GM12878 (cell line): Measurements from ENCODE around the gene DBN1. TPM values are rescaled to one million over a fixed set of nuclear protein-coding genes. Genes with fewer than 3 reads are reported as not detected.

Experiments
- BRCA1 ChIP-seq: IDR thresholded peaks from 2 replicates; pipeline ENCODE4 v1.6.1; 2011; ENCODE audit warnings: low read depth, low read length, improper control_type of control experiment
- ETV6 ChIP-seq, 2 experiments: fragments of 450-650 bp in 1 of 2; IDR thresholded peaks in 1 of 2; conservative IDR thresholded peaks in 1 of 2; 2 replicates each; pipeline ENCODE4 v1.6.1; 2014; ENCODE audit warnings: antibody characterized with exemption in 1 of 2, borderline replicate concordance in 1 of 2, low read depth in 1 of 2, mild to moderate bottlenecking in 1 of 2, moderate library complexity in 1 of 2
- GATAD2B ChIP-seq: fragments of 450-650 bp; conservative IDR thresholded peaks from 2 replicates; pipeline ENCODE4 v1.6.1; 2017; ENCODE audit warnings: low read depth, mild to moderate bottlenecking, moderate library complexity
- KDM1A ChIP-seq: fragments of 200-600 bp; sonication (generic); IDR thresholded peaks from 2 replicates; pipeline ENCODE4 v1.6.1; 2016; ENCODE audit warnings: borderline replicate concordance
- MTA3 ChIP-seq: IDR thresholded peaks from 2 replicates; pipeline ENCODE4 v1.6.1; 2012; ENCODE audit warnings: low read length, inconsistent platforms, borderline replicate concordance
- NR2C2 ChIP-seq: IDR thresholded peaks from 2 replicates; pipeline ENCODE4 v1.6.1; 2011; ENCODE audit warnings: borderline replicate concordance, low read depth; ENCODE audit not compliant: control insufficient read depth, insufficient read length
- PML ChIP-seq: IDR thresholded peaks from 2 replicates; pipeline ENCODE4 v1.6.1; 2012; ENCODE audit warnings: low read length, inconsistent platforms
- RBBP5 ChIP-seq: fragments of 200-600 bp; sonication (generic); conservative IDR thresholded peaks from 2 replicates; pipeline ENCODE4 v1.6.1; 2016
- RELA ChIP-seq: fragments of 450-650 bp; IDR thresholded peaks from 2 replicates; pipeline ENCODE4 v1.8.0; 2014; ENCODE audit warnings: borderline replicate concordance; ENCODE audit not compliant: partially characterized antibody
- SPI1 ChIP-seq: IDR thresholded peaks from 2 replicates; pipeline ENCODE4 v1.6.1; 2011; ENCODE audit warnings: low read depth, mild to moderate bottlenecking, low read length, moderate library complexity, borderline replicate concordance; ENCODE audit not compliant: insufficient read depth
- TCF12 ChIP-seq: IDR thresholded peaks from 2 replicates; pipeline ENCODE4 v1.6.1; 2011; ENCODE audit warnings: low read depth, mild to moderate bottlenecking, low read length
- TCF7 ChIP-seq: IDR thresholded peaks from 2 replicates; pipeline ENCODE4 v1.6.1; 2014; ENCODE audit warnings: antibody characterized with exemption, borderline replicate concordance
- polyA plus RNA-seq, 11 experiments: library from polyadenylated mRNA; depleted of rRNA in 4 of 11; unstranded in 6 of 11; stranded (reverse) in 5 of 11; fragments of >200 nt; fragmentation: Nextera tagmentation in 4 of 11; fragmentation: Illumina TruSeq in 1 of 11; extraction: Ambion mirVana in 4 of 11; extraction: Trizol in 1 of 11; gene quantifications; 1 replicate in 1 of 11; 2 replicates in 10 of 11; pipeline versions ENCODE4 v1.2.1 to v1.2.3, GENCODE V29; 2011 to 2016; ENCODE audit warnings: inconsistent platforms in 2 of 11, missing spikeins in 2 of 11, low read depth in 1 of 11
- total RNA-seq, 4 experiments: library from RNA; depleted of rRNA in 3 of 4; stranded (reverse); fragments of >200 nt in 3 of 4; fragmentation: Illumina TruSeq in 1 of 4; extraction: Trizol in 1 of 4; gene quantifications; 2 replicates each; pipeline versions ENCODE4 v1.2.1 to v1.2.3, GENCODE V29; 2013 to 2021
- TF ChIP-seq, protein P1 (sequence below): fragments of 450-650 bp; IDR thresholded peaks from 2 replicates; pipeline ENCODE4 v1.6.1; 2017; ENCODE audit warnings: mild to moderate bottlenecking
- TF ChIP-seq, protein P2 (sequence below): fragments of 450-650 bp; IDR thresholded peaks from 2 replicates; pipeline ENCODE4 v1.6.1; 2016; ENCODE audit warnings: mild to moderate bottlenecking
- TF ChIP-seq, protein P3 (sequence below): fragments of 450-650 bp; formaldehyde crosslinking; IDR thresholded peaks from 2 replicates; pipeline ENCODE4 v1.5.0; 2022; ENCODE audit warnings: mild to moderate bottlenecking, missing genetic modification characterization

Gene DBN1
- total and polyA plus RNA-seq, 10 of the 15 experiments (the other 5 are each of a cell fraction or from before 2014, with no cell fraction given): 0.18 to 81.0 (median 27.9) TPM

DNA sequence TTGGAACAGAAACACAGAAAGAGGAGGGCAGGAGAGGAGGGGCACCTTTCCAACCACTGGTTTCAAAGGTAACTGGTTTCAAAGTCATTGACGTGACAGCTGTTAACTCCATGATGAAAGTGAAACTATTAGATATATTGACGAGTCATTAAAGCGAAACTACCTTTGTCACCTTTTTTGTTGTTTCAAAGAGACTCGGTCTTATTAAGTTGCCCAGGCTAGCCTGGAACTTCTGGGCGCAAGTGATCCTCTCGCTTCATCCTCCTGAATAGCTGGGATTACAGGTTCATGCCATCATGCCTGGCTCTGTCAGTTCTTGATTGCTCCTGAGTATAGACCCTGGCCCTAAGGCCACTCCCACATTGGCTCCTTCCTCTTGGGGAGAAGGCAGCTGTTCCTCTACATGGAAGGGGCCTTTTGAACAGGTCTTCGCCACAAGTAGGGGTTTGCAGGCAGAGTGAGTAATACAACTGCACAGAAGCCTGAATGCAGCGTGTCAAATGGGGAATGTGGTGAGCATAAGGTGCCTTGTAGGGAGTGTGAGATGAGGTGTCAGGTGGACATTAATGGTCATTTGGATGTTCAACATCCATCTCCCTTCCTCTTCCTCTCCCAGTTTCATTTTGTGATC, 60.7 kb downstream of the DBN1 start (continued):
- no peak for TF ChIP-seq PML
- TF ChIP-seq, protein P1, sequence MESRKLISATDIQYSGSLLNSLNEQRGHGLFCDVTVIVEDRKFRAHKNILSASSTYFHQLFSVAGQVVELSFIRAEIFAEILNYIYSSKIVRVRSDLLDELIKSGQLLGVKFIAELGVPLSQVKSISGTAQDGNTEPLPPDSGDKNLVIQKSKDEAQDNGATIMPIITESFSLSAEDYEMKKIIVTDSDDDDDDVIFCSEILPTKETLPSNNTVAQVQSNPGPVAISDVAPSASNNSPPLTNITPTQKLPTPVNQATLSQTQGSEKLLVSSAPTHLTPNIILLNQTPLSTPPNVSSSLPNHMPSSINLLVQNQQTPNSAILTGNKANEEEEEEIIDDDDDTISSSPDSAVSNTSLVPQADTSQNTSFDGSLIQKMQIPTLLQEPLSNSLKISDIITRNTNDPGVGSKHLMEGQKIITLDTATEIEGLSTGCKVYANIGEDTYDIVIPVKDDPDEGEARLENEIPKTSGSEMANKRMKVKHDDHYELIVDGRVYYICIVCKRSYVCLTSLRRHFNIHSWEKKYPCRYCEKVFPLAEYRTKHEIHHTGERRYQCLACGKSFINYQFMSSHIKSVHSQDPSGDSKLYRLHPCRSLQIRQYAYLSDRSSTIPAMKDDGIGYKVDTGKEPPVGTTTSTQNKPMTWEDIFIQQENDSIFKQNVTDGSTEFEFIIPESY: no peak
- peak in 1 of 2 experiments; percentile 68; a peak in 2 of 4 replicates for TF ChIP-seq ETV6 (conservative IDR thresholded peaks at IDR 0.05 in 1 of 2, IDR thresholded peaks at IDR 0.05 in 1 of 2; ENCODE audit: borderline replicate concordance in 1 of 2, low read depth in 1 of 2)
- TF ChIP-seq, protein P2, sequence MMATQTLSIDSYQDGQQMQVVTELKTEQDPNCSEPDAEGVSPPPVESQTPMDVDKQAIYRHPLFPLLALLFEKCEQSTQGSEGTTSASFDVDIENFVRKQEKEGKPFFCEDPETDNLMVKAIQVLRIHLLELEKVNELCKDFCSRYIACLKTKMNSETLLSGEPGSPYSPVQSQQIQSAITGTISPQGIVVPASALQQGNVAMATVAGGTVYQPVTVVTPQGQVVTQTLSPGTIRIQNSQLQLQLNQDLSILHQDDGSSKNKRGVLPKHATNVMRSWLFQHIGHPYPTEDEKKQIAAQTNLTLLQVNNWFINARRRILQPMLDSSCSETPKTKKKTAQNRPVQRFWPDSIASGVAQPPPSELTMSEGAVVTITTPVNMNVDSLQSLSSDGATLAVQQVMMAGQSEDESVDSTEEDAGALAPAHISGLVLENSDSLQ: peak; percentile 93
- TF ChIP-seq GATAD2B: no peak
- TF ChIP-seq TCF12: peak; percentile 68; the same call in 1 of the 2 replicates
- peak; percentile 83; the same call in 1 of the 2 replicates for TF ChIP-seq RBBP5
- TF ChIP-seq RELA: no peak
- no peak for TF ChIP-seq TCF7
- TF ChIP-seq KDM1A: no peak
- no peak for TF ChIP-seq BRCA1
- TF ChIP-seq SPI1: 0 out of 2 replicates have a peak, but pooled peaks have one; percentile 2
- TF ChIP-seq MTA3: 0 out of 2 replicates have a peak, but pooled peaks have one; percentile 31
- no peak for TF ChIP-seq NR2C2
- TF ChIP-seq, protein P3, sequence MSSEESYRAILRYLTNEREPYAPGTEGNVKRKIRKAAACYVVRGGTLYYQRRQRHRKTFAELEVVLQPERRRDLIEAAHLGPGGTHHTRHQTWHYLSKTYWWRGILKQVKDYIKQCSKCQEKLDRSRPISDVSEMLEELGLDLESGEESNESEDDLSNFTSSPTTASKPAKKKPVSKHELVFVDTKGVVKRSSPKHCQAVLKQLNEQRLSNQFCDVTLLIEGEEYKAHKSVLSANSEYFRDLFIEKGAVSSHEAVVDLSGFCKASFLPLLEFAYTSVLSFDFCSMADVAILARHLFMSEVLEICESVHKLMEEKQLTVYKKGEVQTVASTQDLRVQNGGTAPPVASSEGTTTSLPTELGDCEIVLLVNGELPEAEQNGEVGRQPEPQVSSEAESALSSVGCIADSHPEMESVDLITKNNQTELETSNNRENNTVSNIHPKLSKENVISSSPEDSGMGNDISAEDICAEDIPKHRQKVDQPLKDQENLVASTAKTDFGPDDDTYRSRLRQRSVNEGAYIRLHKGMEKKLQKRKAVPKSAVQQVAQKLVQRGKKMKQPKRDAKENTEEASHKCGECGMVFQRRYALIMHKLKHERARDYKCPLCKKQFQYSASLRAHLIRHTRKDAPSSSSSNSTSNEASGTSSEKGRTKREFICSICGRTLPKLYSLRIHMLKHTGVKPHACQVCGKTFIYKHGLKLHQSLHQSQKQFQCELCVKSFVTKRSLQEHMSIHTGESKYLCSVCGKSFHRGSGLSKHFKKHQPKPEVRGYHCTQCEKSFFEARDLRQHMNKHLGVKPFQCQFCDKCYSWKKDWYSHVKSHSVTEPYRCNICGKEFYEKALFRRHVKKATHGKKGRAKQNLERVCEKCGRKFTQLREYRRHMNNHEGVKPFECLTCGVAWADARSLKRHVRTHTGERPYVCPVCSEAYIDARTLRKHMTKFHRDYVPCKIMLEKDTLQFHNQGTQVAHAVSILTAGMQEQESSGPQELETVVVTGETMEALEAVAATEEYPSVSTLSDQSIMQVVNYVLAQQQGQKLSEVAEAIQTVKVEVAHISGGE (CRISPR knock-in tag): no peak
